K562 (cell line): ENCODE results near the gene PRSS8. TPM values are rescaled to one million over a fixed set of nuclear protein-coding genes. Genes with fewer than 3 reads are reported as not detected.

Experiments used
- ATF6 ChIP-seq: sonication (generic); formaldehyde crosslinking; IDR thresholded peaks from 2 replicates; pipeline ENCODE4 v1.4.0; 2020; ENCODE audit warnings: mild to moderate bottlenecking, missing genetic modification reagents
- ATF7 ChIP-seq: fragments of 450-650 bp; IDR thresholded peaks from 2 replicates; pipeline ENCODE4 v1.7.1; 2014; ENCODE audit warnings: mild to moderate bottlenecking, moderate library complexity
- C11orf30 ChIP-seq: fragments of 450-650 bp; IDR thresholded peaks from 2 replicates; pipeline ENCODE4 v1.6.1; 2016; ENCODE audit warnings: low read depth, mild to moderate bottlenecking
- CBX2 ChIP-seq: fragments of 200-600 bp; sonication (generic); IDR thresholded peaks from one replicate; pipeline ENCODE4 v1.6.1; 2012; ENCODE audit warnings: mild to moderate bottlenecking, low read length, inconsistent platforms; ENCODE audit not compliant: insufficient read depth, poor library complexity, severe bottlenecking
- CEBPG ChIP-seq, 3 experiments: fragments of 200-800 bp in 1 of 3; sonication (Bioruptor generic) in 1 of 3; sonication (generic) in 1 of 3; formaldehyde crosslinking in 1 of 3; IDR thresholded peaks in 2 of 3; conservative IDR thresholded peaks in 1 of 3; 2 replicates each; pipeline versions ENCODE4 v1.6.1 to v1.8.0; 2016 to 2022; ENCODE audit warnings: missing compliant biosample characterization in 2 of 3, missing genetic modification characterization in 2 of 3, mild to moderate bottlenecking in 1 of 3, missing genetic modification reagents in 1 of 3
- FOS ChIP-seq: IDR thresholded peaks from 3 replicates; pipeline ENCODE4 v1.6.1; 2011; ENCODE audit not compliant: insufficient read length; ENCODE audit errors: extremely low read depth
- FOXK2 ChIP-seq, 2 experiments: fragments of 450-650 bp; IDR thresholded peaks in 1 of 2; conservative IDR thresholded peaks in 1 of 2; 2 replicates each; pipeline ENCODE4 v1.6.1; 2016; ENCODE audit warnings: low read depth in 2 of 2, mild to moderate bottlenecking in 1 of 2
- GATAD2B ChIP-seq: fragments of 450-650 bp; IDR thresholded peaks from 2 replicates; pipeline ENCODE4 v1.6.1; 2017; ENCODE audit warnings: mild to moderate bottlenecking, borderline replicate concordance
- JUN ChIP-seq, 2 experiments: sonication (generic) in 1 of 2; formaldehyde crosslinking in 1 of 2; IDR thresholded peaks; 2 replicates each; pipeline versions ENCODE4 v1.6.1 to v1.8.0; 2012 to 2022; ENCODE audit warnings: borderline replicate concordance in 2 of 2, mild to moderate bottlenecking in 2 of 2, improper control_type of control experiment in 1 of 2, low read depth in 1 of 2, low read length in 1 of 2, missing genetic modification reagents in 1 of 2
- MAZ ChIP-seq, 2 experiments: fragments of 450-650 bp in 1 of 2; sonication (generic) in 1 of 2; formaldehyde crosslinking; IDR thresholded peaks in 1 of 2; conservative IDR thresholded peaks in 1 of 2; 2 replicates each; pipeline versions ENCODE4 v1.4.0 to v1.5.0; 2020; ENCODE audit warnings: mild to moderate bottlenecking in 1 of 2, missing genetic modification reagents in 1 of 2
- NCOR1 ChIP-seq: fragments of 450-650 bp; IDR thresholded peaks from 2 replicates; pipeline ENCODE4 v1.6.1; 2016; ENCODE audit warnings: mild to moderate bottlenecking, moderate library complexity
- NFRKB ChIP-seq: fragments of 450-650 bp; IDR thresholded peaks from 2 replicates; pipeline ENCODE4 v1.6.1; 2016; ENCODE audit warnings: low read depth
- PTRF ChIP-seq: fragments of 450-650 bp; IDR thresholded peaks from 2 replicates; pipeline ENCODE4 v1.6.1; 2016; ENCODE audit warnings: mild to moderate bottlenecking, missing genetic modification characterization, missing compliant biosample characterization
- RBM34 ChIP-seq: fragments of 200-400 bp; formaldehyde crosslinking; IDR thresholded peaks from 2 replicates; pipeline ENCODE4 v1.6.1; 2018; ENCODE audit warnings: low read length, borderline replicate concordance; ENCODE audit not compliant: insufficient read depth
- SAFB ChIP-seq: fragments of 200-400 bp; formaldehyde crosslinking; IDR thresholded peaks from 2 replicates; pipeline ENCODE4 v1.6.1; 2017; ENCODE audit warnings: low read depth, low read length, borderline replicate concordance
- THRAP3 ChIP-seq: fragments of 450-650 bp; IDR thresholded peaks from 2 replicates; pipeline ENCODE4 v1.6.1; 2016; ENCODE audit warnings: mild to moderate bottlenecking, inconsistent platforms, borderline replicate concordance
- ZBTB7A ChIP-seq: IDR thresholded peaks from 2 replicates; pipeline ENCODE4 v1.6.1; 2011; ENCODE audit warnings: low read depth, mild to moderate bottlenecking, low read length, moderate library complexity, borderline replicate concordance; ENCODE audit not compliant: control insufficient read depth
- ZNF263 ChIP-seq: sonication (generic); formaldehyde crosslinking; IDR thresholded peaks from 2 replicates; pipeline ENCODE4 v1.8.0; 2022; ENCODE audit warnings: mild to moderate bottlenecking, missing genetic modification reagents, borderline replicate concordance
- ZNF551 ChIP-seq: fragments of 250-450 bp; sonication (Bioruptor Pico); IDR thresholded peaks from 2 replicates; pipeline ENCODE4 v1.5.0; 2021; ENCODE audit warnings: mild to moderate bottlenecking, moderate library complexity
- polyA plus RNA-seq, 8 experiments: library from polyadenylated mRNA; depleted of rRNA in 4 of 8; stranded (reverse) in 5 of 8; unstranded in 3 of 8; fragments of >200 nt; fragmentation: Nextera tagmentation in 2 of 8; fragmentation: Illumina TruSeq in 1 of 8; extraction: Ambion mirVana in 2 of 8; extraction: Trizol in 1 of 8; gene quantifications; 2 replicates each; pipeline versions ENCODE4 v1.2.1 to v1.2.3, GENCODE V29; 2011 to 2014; ENCODE audit warnings: inconsistent platforms in 1 of 8, missing spikeins in 1 of 8
- total RNA-seq, 7 experiments: library from RNA; depleted of rRNA in 6 of 7; stranded (reverse); fragments of >200 nt in 6 of 7; fragmentation: Illumina TruSeq in 2 of 7; extraction: Trizol in 2 of 7; gene quantifications; 2 replicates each; pipeline versions ENCODE4 v1.2.1 to v1.2.3, GENCODE V29; 2011 to 2021; ENCODE audit warnings: low replicate concordance in 1 of 7
- TF ChIP-seq, protein P1 (sequence below): sonication (generic); formaldehyde crosslinking; IDR thresholded peaks from 2 replicates; pipeline ENCODE4 v1.8.1; 2023; ENCODE audit warnings: missing genetic modification reagents, mild to moderate bottlenecking, borderline replicate concordance

PRSS8 gene
- total and polyA plus RNA-seq, 9 of the 15 experiments (the other 6 are each of a cell fraction or from before 2014, with no cell fraction given): 0.25 to 3.9 (median 1.3) TPM; not detected in 1

DNA sequence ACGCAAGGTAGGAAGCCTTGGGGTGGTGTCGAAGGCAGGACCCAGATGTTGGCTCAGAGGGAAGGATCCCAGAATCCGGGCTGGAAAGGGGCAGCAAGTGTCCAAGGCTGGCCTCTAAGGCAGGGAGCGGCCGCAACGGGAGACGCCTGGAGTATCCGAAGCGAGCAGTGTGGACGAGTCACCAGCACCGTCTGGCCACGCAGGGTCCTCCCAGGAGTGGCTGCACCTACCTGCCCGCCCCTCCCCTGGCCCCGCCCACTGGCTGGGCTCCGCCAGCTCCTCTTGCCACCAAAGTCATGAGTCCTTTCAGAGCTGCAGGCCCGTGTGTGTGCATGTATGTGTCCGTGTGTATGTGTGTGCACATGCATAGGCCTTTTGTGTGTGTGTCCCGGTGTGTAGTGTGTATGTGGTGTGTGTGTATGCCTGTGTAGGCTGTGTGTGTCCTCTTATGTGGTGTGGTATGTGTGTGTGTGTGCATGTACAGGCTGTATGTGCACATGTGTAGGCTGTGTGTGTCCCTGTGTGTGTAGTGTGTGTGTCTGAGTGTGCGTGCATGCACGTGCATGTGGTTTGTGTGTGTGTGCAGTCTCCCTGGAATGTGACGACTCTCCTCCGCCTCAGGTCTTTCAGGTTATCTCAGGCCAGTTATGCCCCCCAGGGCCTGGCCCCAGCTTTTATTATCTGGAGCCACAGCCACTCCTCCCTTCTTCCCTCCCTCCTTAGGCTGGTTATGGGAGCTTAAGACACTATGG lies at the start of gene PRSS8 (continued):
- TF ChIP-seq ATF6 (CRISPR knock-in tag): no peak
- TF ChIP-seq ATF7: no peak
- TF ChIP-seq FOS: no peak
- no peak for TF ChIP-seq ZNF551 (CRISPR knock-in tag)
- 0 out of 2 replicates have a peak, but pooled peaks have one; percentile 18 for TF ChIP-seq SAFB
- TF ChIP-seq ZNF263 (CRISPR knock-in tag): no peak
- no peak for TF ChIP-seq PTRF
- TF ChIP-seq NFRKB: 0 out of 2 replicates have a peak, but pooled peaks have one; percentile 45
- no peak for TF ChIP-seq CEBPG (CRISPR knock-in tag; IDR thresholded peaks at IDR 0.05)
- no peak for TF ChIP-seq CEBPG (tag; conservative IDR thresholded peaks at IDR 0.05 in 1 of 2, IDR thresholded peaks at IDR 0.05 in 1 of 2)
- TF ChIP-seq RBM34: no peak
- TF ChIP-seq ZBTB7A: no peak
- peak in 1 of 2 experiments; percentile 44; a peak in 1 of 4 replicates for TF ChIP-seq FOXK2 (conservative IDR thresholded peaks at IDR 0.05 in 1 of 2, IDR thresholded peaks at IDR 0.05 in 1 of 2; ENCODE audit: low read depth in 2 of 2)
- TF ChIP-seq GATAD2B: no peak
- no peak for TF ChIP-seq NCOR1
- TF ChIP-seq, protein P1, sequence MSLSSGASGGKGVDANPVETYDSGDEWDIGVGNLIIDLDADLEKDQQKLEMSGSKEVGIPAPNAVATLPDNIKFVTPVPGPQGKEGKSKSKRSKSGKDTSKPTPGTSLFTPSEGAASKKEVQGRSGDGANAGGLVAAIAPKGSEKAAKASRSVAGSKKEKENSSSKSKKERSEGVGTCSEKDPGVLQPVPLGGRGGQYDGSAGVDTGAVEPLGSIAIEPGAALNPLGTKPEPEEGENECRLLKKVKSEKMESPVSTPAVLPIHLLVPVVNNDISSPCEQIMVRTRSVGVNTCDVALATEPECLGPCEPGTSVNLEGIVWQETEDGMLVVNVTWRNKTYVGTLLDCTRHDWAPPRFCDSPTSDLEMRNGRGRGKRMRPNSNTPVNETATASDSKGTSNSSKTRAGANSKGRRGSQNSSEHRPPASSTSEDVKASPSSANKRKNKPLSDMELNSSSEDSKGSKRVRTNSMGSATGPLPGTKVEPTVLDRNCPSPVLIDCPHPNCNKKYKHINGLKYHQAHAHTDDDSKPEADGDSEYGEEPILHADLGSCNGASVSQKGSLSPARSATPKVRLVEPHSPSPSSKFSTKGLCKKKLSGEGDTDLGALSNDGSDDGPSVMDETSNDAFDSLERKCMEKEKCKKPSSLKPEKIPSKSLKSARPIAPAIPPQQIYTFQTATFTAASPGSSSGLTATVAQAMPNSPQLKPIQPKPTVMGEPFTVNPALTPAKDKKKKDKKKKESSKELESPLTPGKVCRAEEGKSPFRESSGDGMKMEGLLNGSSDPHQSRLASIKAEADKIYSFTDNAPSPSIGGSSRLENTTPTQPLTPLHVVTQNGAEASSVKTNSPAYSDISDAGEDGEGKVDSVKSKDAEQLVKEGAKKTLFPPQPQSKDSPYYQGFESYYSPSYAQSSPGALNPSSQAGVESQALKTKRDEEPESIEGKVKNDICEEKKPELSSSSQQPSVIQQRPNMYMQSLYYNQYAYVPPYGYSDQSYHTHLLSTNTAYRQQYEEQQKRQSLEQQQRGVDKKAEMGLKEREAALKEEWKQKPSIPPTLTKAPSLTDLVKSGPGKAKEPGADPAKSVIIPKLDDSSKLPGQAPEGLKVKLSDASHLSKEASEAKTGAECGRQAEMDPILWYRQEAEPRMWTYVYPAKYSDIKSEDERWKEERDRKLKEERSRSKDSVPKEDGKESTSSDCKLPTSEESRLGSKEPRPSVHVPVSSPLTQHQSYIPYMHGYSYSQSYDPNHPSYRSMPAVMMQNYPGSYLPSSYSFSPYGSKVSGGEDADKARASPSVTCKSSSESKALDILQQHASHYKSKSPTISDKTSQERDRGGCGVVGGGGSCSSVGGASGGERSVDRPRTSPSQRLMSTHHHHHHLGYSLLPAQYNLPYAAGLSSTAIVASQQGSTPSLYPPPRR (CRISPR knock-in tag): peak; percentile 69; the same call in 1 of the 2 replicates
- no peak for TF ChIP-seq CBX2
- TF ChIP-seq THRAP3: no peak
- no peak for TF ChIP-seq C11orf30
- no peak for TF ChIP-seq JUN (IDR thresholded peaks at IDR 0.05; ENCODE audit: borderline replicate concordance, low read depth, low read length)
- no peak for TF ChIP-seq JUN (CRISPR knock-in tag; IDR thresholded peaks at IDR 0.05; ENCODE audit: borderline replicate concordance)
- TF ChIP-seq MAZ (CRISPR knock-in tag; conservative IDR thresholded peaks at IDR 0.05 in 1 of 2, IDR thresholded peaks at IDR 0.05 in 1 of 2): peak in 1 of 2 experiments; percentile 38; a peak in 1 of 4 replicates
